ENCODE results near the gene CLRN1. TPM values are rescaled to one million over a fixed set of nuclear protein-coding genes. Genes with fewer than 3 reads are reported as not detected.

CLRN1 gene
- total RNA-seq, 4 donors from 2014 or later: 0.14 TPM; not detected in 3

DNA sequence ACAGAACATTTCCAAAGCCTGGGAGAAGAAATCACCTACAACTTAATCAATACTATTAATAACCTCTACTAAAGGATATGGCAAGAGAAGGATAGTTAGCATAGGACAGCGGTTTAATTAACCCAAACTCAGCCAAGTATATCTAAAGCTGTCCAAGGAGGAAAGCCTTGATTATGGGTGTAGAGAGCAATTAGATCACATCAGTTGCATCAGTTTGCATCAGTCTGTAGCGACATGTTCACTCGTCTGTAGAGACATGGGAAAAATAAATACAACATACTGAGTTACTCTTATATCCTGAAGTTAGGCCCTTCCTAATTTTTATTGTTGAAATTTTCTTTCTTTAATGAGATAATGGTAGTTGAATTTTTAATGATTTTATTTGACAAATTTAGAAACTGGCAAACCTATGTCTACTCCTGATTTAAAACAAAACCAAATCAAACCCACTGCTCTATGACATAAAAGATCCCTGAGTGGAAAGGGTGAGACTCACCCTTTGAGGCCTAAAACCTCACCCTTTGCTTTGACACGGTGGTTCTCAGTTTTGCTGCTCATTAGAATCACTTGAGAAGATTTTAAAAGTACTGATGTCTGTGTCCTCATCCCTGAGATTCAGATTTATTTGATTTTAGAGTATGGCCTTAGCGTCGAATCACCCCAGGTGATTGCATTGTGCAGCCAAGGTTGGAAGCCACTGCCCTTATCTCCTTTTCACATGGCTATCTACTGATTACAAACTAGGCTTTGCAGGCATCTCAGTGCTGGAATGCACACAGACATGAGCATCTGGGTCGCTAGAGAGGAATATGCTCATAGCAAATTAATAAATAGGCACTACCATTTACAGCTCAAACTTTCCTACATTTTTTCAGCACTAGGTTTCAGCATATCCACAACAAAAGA is 2.8 kb upstream of the CLRN1 start:
- intact Hi-C loops (cut with DNase I; ENCODE audit: low total_unique reads): no loop called here
- Histone ChIP-seq H3K9me3 (no peaks in the 10 kb centered on the region), H3K36me3 (no peaks in the 10 kb centered on the region), H3K4me1 (no peaks in the 10 kb centered on the region), H3K27ac (no peak overlapping the region), H3K27me3 (no peaks in the 10 kb centered on the region), H3K4me3 (no peak overlapping the region)
- DNase-seq: no peak
- in situ Hi-C loops (cut with MboI; ENCODE audit: low pct_ligation_motif_present in 1 of 4, low pct_unique_long_range_greater_than_20kb in 1 of 4, low sequenced_read_pairs in 3 of 4): no loop called here
- 72 to 73% methylated on average over 4 to 7 of the region's 7 CpGs for WGBS, 2 donors (ENCODE audit: low coverage in 1 of 2)
- TF ChIP-seq, protein P1, sequence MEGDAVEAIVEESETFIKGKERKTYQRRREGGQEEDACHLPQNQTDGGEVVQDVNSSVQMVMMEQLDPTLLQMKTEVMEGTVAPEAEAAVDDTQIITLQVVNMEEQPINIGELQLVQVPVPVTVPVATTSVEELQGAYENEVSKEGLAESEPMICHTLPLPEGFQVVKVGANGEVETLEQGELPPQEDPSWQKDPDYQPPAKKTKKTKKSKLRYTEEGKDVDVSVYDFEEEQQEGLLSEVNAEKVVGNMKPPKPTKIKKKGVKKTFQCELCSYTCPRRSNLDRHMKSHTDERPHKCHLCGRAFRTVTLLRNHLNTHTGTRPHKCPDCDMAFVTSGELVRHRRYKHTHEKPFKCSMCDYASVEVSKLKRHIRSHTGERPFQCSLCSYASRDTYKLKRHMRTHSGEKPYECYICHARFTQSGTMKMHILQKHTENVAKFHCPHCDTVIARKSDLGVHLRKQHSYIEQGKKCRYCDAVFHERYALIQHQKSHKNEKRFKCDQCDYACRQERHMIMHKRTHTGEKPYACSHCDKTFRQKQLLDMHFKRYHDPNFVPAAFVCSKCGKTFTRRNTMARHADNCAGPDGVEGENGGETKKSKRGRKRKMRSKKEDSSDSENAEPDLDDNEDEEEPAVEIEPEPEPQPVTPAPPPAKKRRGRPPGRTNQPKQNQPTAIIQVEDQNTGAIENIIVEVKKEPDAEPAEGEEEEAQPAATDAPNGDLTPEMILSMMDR (IDR thresholded peaks at IDR 0.05): no peak
- TF ChIP-seq POLR2A (IDR thresholded peaks at IDR 0.05) (no peak), EP300 (IDR thresholded peaks at IDR 0.05; ENCODE audit: low read depth) (no peak), POLR2AphosphoS5 (IDR thresholded peaks at IDR 0.05) (no peak)

DNA sequence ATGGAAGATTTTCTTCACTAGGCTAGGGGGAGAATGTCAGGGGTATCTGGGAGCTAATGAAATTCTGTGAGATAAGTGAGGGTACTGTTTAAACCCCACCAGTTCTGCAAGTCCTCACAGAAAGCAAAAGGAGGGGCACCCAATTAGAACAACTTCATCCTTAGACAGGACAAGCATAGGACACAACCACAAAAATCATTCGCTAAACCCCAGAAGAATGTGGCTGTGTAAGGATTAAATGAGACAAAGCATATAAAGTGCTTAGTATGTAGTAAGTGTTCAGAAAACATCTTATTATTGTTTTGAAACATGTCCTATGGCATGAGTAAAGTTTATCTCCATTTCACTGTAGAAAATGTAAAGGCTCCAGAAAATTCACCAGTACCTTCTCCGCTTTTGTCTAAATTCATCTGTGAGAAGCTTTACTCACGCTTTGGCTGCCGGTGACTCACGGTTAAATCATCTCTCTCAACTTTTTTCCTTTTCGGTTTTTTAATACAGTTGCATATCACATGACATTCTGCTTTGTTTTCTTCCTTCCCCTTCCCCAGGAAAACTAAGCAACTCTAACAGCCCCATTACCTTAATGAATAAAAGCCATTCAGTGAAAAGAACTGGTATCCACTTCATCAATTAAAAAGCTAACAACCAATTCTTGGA is 1.7 kb downstream of the CLRN1 start:
- Histone ChIP-seq H3K4me1 (no peaks in the 10 kb centered on the region), H3K36me3 (no peaks in the 10 kb centered on the region), H3K9me3 (no peaks in the 10 kb centered on the region), H3K27ac (no peak overlapping the region), H3K4me3 (no peak overlapping the region), H3K27me3 (no peaks in the 10 kb centered on the region)
- DNase-seq: no peak
- WGBS, 2 donors (ENCODE audit: low coverage in 1 of 2): 71 to 78% methylated on average over 5 to 6 of the region's 6 CpGs
- TF ChIP-seq, protein P1 (IDR thresholded peaks at IDR 0.05): no peak
- no peak for TF ChIP-seq EP300 (IDR thresholded peaks at IDR 0.05; ENCODE audit: low read depth)
- TF ChIP-seq POLR2AphosphoS5 (IDR thresholded peaks at IDR 0.05): no peak
- TF ChIP-seq POLR2A (IDR thresholded peaks at IDR 0.05): no peak
- intact Hi-C loops (cut with DNase I; ENCODE audit: low total_unique reads): no loop called here
- in situ Hi-C loops (cut with MboI; ENCODE audit: low pct_ligation_motif_present in 1 of 4, low pct_unique_long_range_greater_than_20kb in 1 of 4, low sequenced_read_pairs in 3 of 4): no loop called here

DNA sequence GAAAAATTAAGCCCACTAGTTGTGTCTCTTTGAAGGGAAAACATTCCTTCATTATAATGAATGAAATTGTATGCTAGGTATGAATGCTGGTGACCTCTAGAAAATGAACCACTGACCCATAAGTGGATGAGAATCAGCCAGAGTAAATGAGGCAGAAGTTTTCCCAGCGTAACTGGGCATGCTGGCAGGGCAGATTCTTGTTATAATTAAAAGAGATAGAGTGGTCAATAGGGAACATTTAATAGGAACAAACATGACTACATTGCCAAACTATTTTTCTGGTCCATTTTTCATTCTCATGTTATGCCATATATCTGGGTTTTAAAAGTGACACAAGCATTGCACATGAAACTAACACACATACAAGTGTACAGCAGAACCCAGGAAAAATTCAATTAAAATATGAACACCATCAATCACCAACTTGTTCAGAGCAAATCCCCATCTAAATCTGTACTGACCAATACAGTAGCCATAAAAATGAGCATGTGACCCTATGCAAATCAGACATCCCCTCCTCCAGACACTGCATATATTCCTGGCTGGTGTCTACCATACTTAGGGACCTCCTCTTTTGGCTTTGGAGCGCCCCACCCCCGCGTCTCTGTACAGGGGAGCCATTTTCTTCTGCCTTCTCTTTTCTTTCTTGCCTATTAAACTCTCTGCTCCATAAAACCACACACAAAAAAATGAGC is 4.0 kb downstream of the CLRN1 start:
- Histone ChIP-seq H3K4me3 (no peak overlapping the region), H3K4me1 (no peaks in the 10 kb centered on the region), H3K27ac (no peak overlapping the region), H3K36me3 (no peaks in the 10 kb centered on the region), H3K9me3 (no peaks in the 10 kb centered on the region), H3K27me3 (no peaks in the 10 kb centered on the region)
- WGBS, 2 donors (ENCODE audit: low coverage in 1 of 2): 80 to 89% methylated on average over 4 of the region's 4 CpGs
- no peak for TF ChIP-seq POLR2AphosphoS5 (IDR thresholded peaks at IDR 0.05)
- TF ChIP-seq EP300 (IDR thresholded peaks at IDR 0.05; ENCODE audit: low read depth): no peak
- TF ChIP-seq, protein P1 (IDR thresholded peaks at IDR 0.05): no peak
- no peak for TF ChIP-seq POLR2A (IDR thresholded peaks at IDR 0.05)
- DNase-seq: no peak
- in situ Hi-C loops (cut with MboI; ENCODE audit: low pct_ligation_motif_present in 1 of 4, low pct_unique_long_range_greater_than_20kb in 1 of 4, low sequenced_read_pairs in 3 of 4): no loop called here
- intact Hi-C loops (cut with DNase I; ENCODE audit: low total_unique reads): no loop called here

DNA sequence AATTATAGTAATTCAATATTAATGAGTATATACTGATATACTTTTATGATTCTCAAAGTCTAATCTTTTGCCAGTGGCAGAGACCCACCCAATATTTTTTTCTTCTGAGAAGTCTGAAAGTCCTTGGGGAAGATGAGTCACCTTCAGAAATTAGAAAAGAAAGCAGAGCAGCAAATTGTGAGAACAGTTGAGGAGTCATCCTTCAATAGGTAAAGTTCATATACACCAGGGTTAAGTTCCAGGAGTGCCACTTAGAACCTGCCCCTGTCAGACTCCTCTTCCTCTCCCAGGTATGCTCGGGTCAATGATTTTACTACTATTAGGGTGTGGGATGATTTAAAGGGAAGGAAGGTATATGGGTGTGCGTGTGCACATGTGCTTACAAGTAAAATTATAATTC is 7.1 kb downstream of the CLRN1 start:
- Histone ChIP-seq H3K4me3 (no peak overlapping the region), H3K9me3 (no peaks in the 10 kb centered on the region), H3K27ac (no peak overlapping the region), H3K4me1 (no peaks in the 10 kb centered on the region), H3K36me3 (no peaks in the 10 kb centered on the region), H3K27me3 (no peaks in the 10 kb centered on the region)
- DNase-seq: no peak
- WGBS, 2 donors (ENCODE audit: low coverage in 1 of 2): 45 to 67% methylated on average over 2 of the region's 2 CpGs
- in situ Hi-C loops (cut with MboI; ENCODE audit: low pct_ligation_motif_present in 1 of 4, low pct_unique_long_range_greater_than_20kb in 1 of 4, low sequenced_read_pairs in 3 of 4): no loop called here
- intact Hi-C loops (cut with DNase I; ENCODE audit: low total_unique reads): no loop called here
- TF ChIP-seq EP300 (IDR thresholded peaks at IDR 0.05; ENCODE audit: low read depth) (no peak), POLR2AphosphoS5 (IDR thresholded peaks at IDR 0.05) (no peak)
- TF ChIP-seq, protein P1 (IDR thresholded peaks at IDR 0.05): no peak

Measured in transverse colon (tissue), 4 donors.